WTC11 (cell line): ENCODE results near the gene PTPRT. TPM values are rescaled to one million over a fixed set of nuclear protein-coding genes. Genes with fewer than 3 reads are reported as not detected.

Source experiments
- ATAC-seq: fragments of 200-7000 bp; cut with Tn5 transposase; 2 replicates; pipeline ENCODE4 v1.10.0; 2021; ENCODE audit warnings: mild to moderate bottlenecking, moderate library complexity
- CTCF ChIA-PET: fragments of 300-600 bp; sonication (Branson Sonifier 250); formaldehyde crosslinking; loops from one replicate; lab custom pipeline; 2021; ENCODE audit warnings: antibody characterized with exemption; lab: Charles Lee
- POLR2A ChIA-PET: fragments of 350-600 bp; sonication (Branson Sonifier 250); formaldehyde crosslinking; loops from one replicate; lab custom pipeline; 2021; ENCODE audit warnings: antibody characterized with exemption; lab: Charles Lee
- DNase-seq: peaks from one replicate; pipeline ENCODE4 v3.0.0; 2021; ENCODE audit warnings: low spot score
- H3K27ac Mint-ChIP-seq: 2 replicates; pipeline ENCODE4 v1.8.0; 2021; ENCODE audit warnings: mixed read lengths
- H3K27me3 Mint-ChIP-seq: 2 replicates; pipeline ENCODE4 v1.8.0; 2021; ENCODE audit warnings: low read depth, mild to moderate bottlenecking, moderate library complexity, mixed read lengths
- H3K36me3 Mint-ChIP-seq: 2 replicates; pipeline ENCODE4 v1.8.0; 2021; ENCODE audit warnings: mixed read lengths
- H3K4me1 Mint-ChIP-seq: 2 replicates; pipeline ENCODE4 v1.8.0; 2022; ENCODE audit warnings: mixed read lengths
- H3K4me3 Mint-ChIP-seq: 2 replicates; pipeline ENCODE4 v1.8.0; 2021; ENCODE audit warnings: mild to moderate bottlenecking, moderate library complexity, mixed read lengths
- H3K9me3 Mint-ChIP-seq: 2 replicates; pipeline ENCODE4 v1.8.0; 2021; ENCODE audit warnings: mixed read lengths
- E2F5 ChIP-seq: sonication (generic); formaldehyde crosslinking; IDR thresholded peaks from 2 replicates; pipeline ENCODE4 v1.8.1; 2022; ENCODE audit warnings: mild to moderate bottlenecking, moderate library complexity, missing genetic modification reagents
- EMX1 ChIP-seq: fragments of 250-450 bp; sonication (Bioruptor Pico); IDR thresholded peaks from 2 replicates; pipeline ENCODE4 v1.8.0; 2021; ENCODE audit warnings: mild to moderate bottlenecking
- ESRRA ChIP-seq: sonication (generic); formaldehyde crosslinking; IDR thresholded peaks from 2 replicates; pipeline ENCODE4 v1.8.1; 2022; ENCODE audit warnings: mild to moderate bottlenecking, missing genetic modification reagents, borderline replicate concordance
- FOXJ3 ChIP-seq: sonication (generic); formaldehyde crosslinking; IDR thresholded peaks from 2 replicates; pipeline ENCODE4 v1.9.0; 2021; ENCODE audit warnings: missing genetic modification reagents, mild to moderate bottlenecking, borderline replicate concordance
- FOXP4 ChIP-seq: sonication (generic); formaldehyde crosslinking; IDR thresholded peaks from 2 replicates; pipeline ENCODE4 v1.8.0; 2022; ENCODE audit warnings: mild to moderate bottlenecking, missing genetic modification reagents
- GRHL2 ChIP-seq: fragments of 250-450 bp; sonication (Bioruptor Pico); IDR thresholded peaks from 2 replicates; pipeline ENCODE4 v1.8.0; 2022; ENCODE audit warnings: mild to moderate bottlenecking, moderate library complexity; ENCODE audit not compliant: insufficient replicate concordance, severe bottlenecking
- HMGA2 ChIP-seq: fragments of 250-450 bp; sonication (Bioruptor Pico); IDR thresholded peaks from 2 replicates; pipeline ENCODE4 v1.4.0; 2021; ENCODE audit warnings: mild to moderate bottlenecking, moderate library complexity
- IRF2 ChIP-seq: sonication (generic); formaldehyde crosslinking; IDR thresholded peaks from 2 replicates; pipeline ENCODE4 v1.8.0; 2022; ENCODE audit warnings: low read depth, missing genetic modification reagents, borderline replicate concordance
- JAZF1 ChIP-seq: fragments of 250-450 bp; sonication (Bioruptor Pico); IDR thresholded peaks from 2 replicates; pipeline ENCODE4 v1.9.0; 2021; ENCODE audit warnings: moderate library complexity, mild to moderate bottlenecking, inconsistent platforms
- KAT7 ChIP-seq: sonication (generic); formaldehyde crosslinking; IDR thresholded peaks from 2 replicates; pipeline ENCODE4 v1.8.1; 2023; ENCODE audit warnings: missing genetic modification reagents, mild to moderate bottlenecking, borderline replicate concordance
- NFE2L1 ChIP-seq: sonication (generic); formaldehyde crosslinking; IDR thresholded peaks from 2 replicates; pipeline ENCODE4 v1.8.1; 2023; ENCODE audit warnings: missing genetic modification reagents
- NFYB ChIP-seq: sonication (generic); formaldehyde crosslinking; conservative IDR thresholded peaks from 2 replicates; pipeline ENCODE4 v1.8.0; 2022; ENCODE audit warnings: low read depth, missing genetic modification reagents
- NR2C2 ChIP-seq: sonication (generic); formaldehyde crosslinking; IDR thresholded peaks from 2 replicates; pipeline ENCODE4 v1.8.0; 2022; ENCODE audit warnings: mild to moderate bottlenecking, missing genetic modification reagents
- PRRX2 ChIP-seq: fragments of 250-450 bp; sonication (Bioruptor Pico); IDR thresholded peaks from 2 replicates; pipeline ENCODE4 v1.8.0; 2021; ENCODE audit warnings: mild to moderate bottlenecking
- STAT6 ChIP-seq: sonication (generic); formaldehyde crosslinking; conservative IDR thresholded peaks from 2 replicates; pipeline ENCODE4 v1.8.1; 2023; ENCODE audit warnings: mild to moderate bottlenecking, low read depth, missing genetic modification reagents, moderate library complexity
- ZNF232 ChIP-seq: sonication (generic); formaldehyde crosslinking; IDR thresholded peaks from 2 replicates; pipeline ENCODE4 v1.8.0; 2022; ENCODE audit warnings: mild to moderate bottlenecking, missing genetic modification reagents
- total RNA-seq: library from RNA; stranded (reverse); gene quantifications from 3 replicates; pipeline ENCODE4 v1.2.3, GENCODE V29; 2021
- TF ChIP-seq, protein P1 (sequence below): sonication (generic); formaldehyde crosslinking; IDR thresholded peaks from 2 replicates; pipeline ENCODE4 v1.8.1; 2023; ENCODE audit warnings: mild to moderate bottlenecking, missing genetic modification reagents, borderline replicate concordance
- TF ChIP-seq, protein P2 (sequence below): sonication (generic); formaldehyde crosslinking; IDR thresholded peaks from 2 replicates; pipeline ENCODE4 v1.8.0; 2023; ENCODE audit warnings: mild to moderate bottlenecking, missing genetic modification reagents

The PTPRT gene
- total RNA-seq, 1 experiment from 2014 or later, result 1.1 TPM

DNA sequence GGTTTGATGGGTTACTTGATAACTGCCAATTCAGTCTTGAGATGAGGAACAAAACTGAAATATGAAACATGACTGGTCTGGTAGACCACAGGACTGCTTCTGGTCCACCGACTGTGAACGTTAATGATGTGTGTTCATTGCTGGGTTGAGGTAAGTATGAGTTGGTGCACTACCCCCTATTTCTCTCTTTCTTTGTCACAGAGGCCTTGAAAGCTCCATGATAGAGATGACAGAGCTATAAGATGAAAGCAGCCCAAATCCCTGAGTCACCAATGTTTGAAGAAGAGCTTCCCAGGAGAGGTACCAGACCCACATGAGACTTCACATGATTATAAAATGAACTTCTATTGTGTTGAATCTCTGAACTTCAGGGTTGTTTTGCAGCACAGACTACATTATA lies 555.5 kb downstream of the PTPRT start:
- no peaks in the 10 kb centered on the region for H3K36me3 Mint-ChIP-seq
- TF ChIP-seq HMGA2 (CRISPR knock-in tag) (peak; percentile 49), STAT6 (CRISPR knock-in tag) (no peak)
- DNase-seq, result no peak
- peaks cover 17% of the 10 kb centered on the region for H3K9me3 Mint-ChIP-seq
- peaks cover 15% of the 10 kb centered on the region for H3K4me1 Mint-ChIP-seq
- ATAC-seq, result no peak
- H3K4me3 Mint-ChIP-seq, result no peak overlapping the region
- H3K27ac Mint-ChIP-seq, result no peak overlapping the region
- no peaks in the 10 kb centered on the region for H3K27me3 Mint-ChIP-seq
- CTCF ChIA-PET, result no interaction called here
- POLR2A ChIA-PET, result no interaction called here

DNA sequence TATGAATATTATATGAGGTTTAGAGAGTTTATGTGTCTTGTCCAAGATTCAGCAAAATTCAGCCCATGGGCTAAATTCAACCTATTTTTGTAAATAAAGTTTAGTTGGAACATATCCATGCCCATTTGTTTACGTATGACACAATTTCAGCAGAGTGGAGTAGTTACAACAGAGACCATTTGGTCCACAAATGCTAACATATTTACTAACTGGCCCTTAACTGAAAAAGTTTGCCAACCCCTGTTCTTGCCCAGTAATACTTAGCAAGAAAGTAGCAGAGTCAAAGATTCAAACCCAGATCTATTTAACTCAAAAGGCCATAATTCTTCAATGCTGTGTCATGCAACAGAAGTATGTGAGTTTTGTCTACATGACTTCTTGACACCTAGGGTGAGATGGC lies 561.0 kb downstream of the PTPRT start:
- Mint-ChIP-seq H3K9me3 (peaks cover 17% of the 10 kb centered on the region), H3K4me3 (no peak overlapping the region), H3K27me3 (no peaks in the 10 kb centered on the region), H3K36me3 (no peaks in the 10 kb centered on the region), H3K27ac (no peak overlapping the region), H3K4me1 (peaks cover 11% of the 10 kb centered on the region)
- TF ChIP-seq IRF2 (CRISPR knock-in tag) (no peak), EMX1 (CRISPR knock-in tag) (no peak), FOXP4 (CRISPR knock-in tag) (no peak), JAZF1 (no peak), KAT7 (no peak), FOXJ3 (CRISPR knock-in tag) (no peak), NR2C2 (CRISPR knock-in tag) (no peak), GRHL2 (CRISPR knock-in tag) (no peak), E2F5 (CRISPR knock-in tag) (no peak), PRRX2 (CRISPR knock-in tag) (no peak), NFYB (CRISPR knock-in tag) (no peak), NFE2L1 (CRISPR knock-in tag) (no peak), ESRRA (CRISPR knock-in tag) (no peak), ZNF232 (CRISPR knock-in tag) (no peak)
- TF ChIP-seq, protein P1, sequence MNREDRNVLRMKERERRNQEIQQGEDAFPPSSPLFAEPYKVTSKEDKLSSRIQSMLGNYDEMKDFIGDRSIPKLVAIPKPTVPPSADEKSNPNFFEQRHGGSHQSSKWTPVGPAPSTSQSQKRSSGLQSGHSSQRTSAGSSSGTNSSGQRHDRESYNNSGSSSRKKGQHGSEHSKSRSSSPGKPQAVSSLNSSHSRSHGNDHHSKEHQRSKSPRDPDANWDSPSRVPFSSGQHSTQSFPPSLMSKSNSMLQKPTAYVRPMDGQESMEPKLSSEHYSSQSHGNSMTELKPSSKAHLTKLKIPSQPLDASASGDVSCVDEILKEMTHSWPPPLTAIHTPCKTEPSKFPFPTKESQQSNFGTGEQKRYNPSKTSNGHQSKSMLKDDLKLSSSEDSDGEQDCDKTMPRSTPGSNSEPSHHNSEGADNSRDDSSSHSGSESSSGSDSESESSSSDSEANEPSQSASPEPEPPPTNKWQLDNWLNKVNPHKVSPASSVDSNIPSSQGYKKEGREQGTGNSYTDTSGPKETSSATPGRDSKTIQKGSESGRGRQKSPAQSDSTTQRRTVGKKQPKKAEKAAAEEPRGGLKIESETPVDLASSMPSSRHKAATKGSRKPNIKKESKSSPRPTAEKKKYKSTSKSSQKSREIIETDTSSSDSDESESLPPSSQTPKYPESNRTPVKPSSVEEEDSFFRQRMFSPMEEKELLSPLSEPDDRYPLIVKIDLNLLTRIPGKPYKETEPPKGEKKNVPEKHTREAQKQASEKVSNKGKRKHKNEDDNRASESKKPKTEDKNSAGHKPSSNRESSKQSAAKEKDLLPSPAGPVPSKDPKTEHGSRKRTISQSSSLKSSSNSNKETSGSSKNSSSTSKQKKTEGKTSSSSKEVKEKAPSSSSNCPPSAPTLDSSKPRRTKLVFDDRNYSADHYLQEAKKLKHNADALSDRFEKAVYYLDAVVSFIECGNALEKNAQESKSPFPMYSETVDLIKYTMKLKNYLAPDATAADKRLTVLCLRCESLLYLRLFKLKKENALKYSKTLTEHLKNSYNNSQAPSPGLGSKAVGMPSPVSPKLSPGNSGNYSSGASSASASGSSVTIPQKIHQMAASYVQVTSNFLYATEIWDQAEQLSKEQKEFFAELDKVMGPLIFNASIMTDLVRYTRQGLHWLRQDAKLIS, result no peak
- TF ChIP-seq, protein P2, sequence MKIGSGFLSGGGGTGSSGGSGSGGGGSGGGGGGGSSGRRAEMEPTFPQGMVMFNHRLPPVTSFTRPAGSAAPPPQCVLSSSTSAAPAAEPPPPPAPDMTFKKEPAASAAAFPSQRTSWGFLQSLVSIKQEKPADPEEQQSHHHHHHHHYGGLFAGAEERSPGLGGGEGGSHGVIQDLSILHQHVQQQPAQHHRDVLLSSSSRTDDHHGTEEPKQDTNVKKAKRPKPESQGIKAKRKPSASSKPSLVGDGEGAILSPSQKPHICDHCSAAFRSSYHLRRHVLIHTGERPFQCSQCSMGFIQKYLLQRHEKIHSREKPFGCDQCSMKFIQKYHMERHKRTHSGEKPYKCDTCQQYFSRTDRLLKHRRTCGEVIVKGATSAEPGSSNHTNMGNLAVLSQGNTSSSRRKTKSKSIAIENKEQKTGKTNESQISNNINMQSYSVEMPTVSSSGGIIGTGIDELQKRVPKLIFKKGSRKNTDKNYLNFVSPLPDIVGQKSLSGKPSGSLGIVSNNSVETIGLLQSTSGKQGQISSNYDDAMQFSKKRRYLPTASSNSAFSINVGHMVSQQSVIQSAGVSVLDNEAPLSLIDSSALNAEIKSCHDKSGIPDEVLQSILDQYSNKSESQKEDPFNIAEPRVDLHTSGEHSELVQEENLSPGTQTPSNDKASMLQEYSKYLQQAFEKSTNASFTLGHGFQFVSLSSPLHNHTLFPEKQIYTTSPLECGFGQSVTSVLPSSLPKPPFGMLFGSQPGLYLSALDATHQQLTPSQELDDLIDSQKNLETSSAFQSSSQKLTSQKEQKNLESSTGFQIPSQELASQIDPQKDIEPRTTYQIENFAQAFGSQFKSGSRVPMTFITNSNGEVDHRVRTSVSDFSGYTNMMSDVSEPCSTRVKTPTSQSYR, result no peak
- CTCF ChIA-PET, result no interaction called here
- DNase-seq (no peak), ATAC-seq (no peak)
- POLR2A ChIA-PET, result no interaction called here
